K562 (cell line): ENCODE data around the gene CRK.
"Not testable (repeated sequence)": the region's sequence is repeated elsewhere in the genome, so short reads cannot be mapped to it uniquely, and the experiment has no call there.

ENCODE experiments used
- CBX3 ChIP-seq, 2 experiments: IDR thresholded peaks; 1 replicate in 1 of 2; 2 replicates in 1 of 2; pipeline ENCODE4 v1.6.1; 2012; ENCODE audit warnings: inconsistent platforms in 2 of 2, low read length in 2 of 2, borderline replicate concordance in 1 of 2, control low read depth in 1 of 2
- CHD1 ChIP-seq: fragments of 200-600 bp; sonication (generic); IDR thresholded peaks from one replicate; pipeline ENCODE4 v1.6.1; 2012; ENCODE audit warnings: mild to moderate bottlenecking, moderate library complexity, low read length, inconsistent platforms
- CTCF ChIP-seq, 3 experiments: IDR thresholded peaks in 2 of 3; conservative IDR thresholded peaks in 1 of 3; 2 replicates each; pipeline ENCODE4 v1.5.1; 2011 to 2012; ENCODE audit warnings: low read length in 3 of 3, mild to moderate bottlenecking in 3 of 3, control low read depth in 2 of 3, improper control_type of control experiment in 1 of 3, inconsistent platforms in 1 of 3, low read depth in 1 of 3, mixed read lengths in 1 of 3, moderate library complexity in 1 of 3; ENCODE audit not compliant: insufficient read depth in 2 of 3
- E2F4 ChIP-seq: sonication (generic); formaldehyde crosslinking; IDR thresholded peaks from 2 replicates; pipeline ENCODE4 v1.8.0; 2022; ENCODE audit warnings: mild to moderate bottlenecking, low read depth, missing genetic modification reagents
- EP300 ChIP-seq: IDR thresholded peaks from 2 replicates; pipeline ENCODE4 v1.6.1; 2012; ENCODE audit warnings: low read length, improper control_type of control experiment
- GATA2 ChIP-seq: sonication (generic); formaldehyde crosslinking; IDR thresholded peaks from 2 replicates; pipeline ENCODE4 v1.4.0; 2020; ENCODE audit warnings: mild to moderate bottlenecking, missing genetic modification reagents
- HMGN3 ChIP-seq: IDR thresholded peaks from 2 replicates; pipeline ENCODE4 v1.6.1; 2011; ENCODE audit warnings: borderline replicate concordance, low read depth, mild to moderate bottlenecking, mixed read lengths, low read length; ENCODE audit not compliant: insufficient read length; ENCODE audit errors: extremely low read depth
- KDM1A ChIP-seq, 2 experiments: fragments of 450-650 bp; IDR thresholded peaks; 2 replicates each; pipeline ENCODE4 v1.6.1; 2016; ENCODE audit warnings: mild to moderate bottlenecking in 2 of 2
- NFRKB ChIP-seq: fragments of 450-650 bp; IDR thresholded peaks from 2 replicates; pipeline ENCODE4 v1.6.1; 2016; ENCODE audit warnings: low read depth
- POLR2A ChIP-seq: fragments of 450-650 bp; conservative IDR thresholded peaks from 2 replicates; pipeline ENCODE4 v1.6.1; 2016
- POLR2AphosphoS2 ChIP-seq: IDR thresholded peaks from 2 replicates; pipeline ENCODE4 v1.6.1; 2012; ENCODE audit warnings: low read length, improper control_type of control experiment
- TF ChIP-seq, protein P1 (sequence below): fragments of 250-450 bp; sonication (Bioruptor Pico); IDR thresholded peaks from 2 replicates; pipeline ENCODE4 v1.8.0; 2022; ENCODE audit warnings: moderate library complexity, mild to moderate bottlenecking, inconsistent platforms

DNA sequence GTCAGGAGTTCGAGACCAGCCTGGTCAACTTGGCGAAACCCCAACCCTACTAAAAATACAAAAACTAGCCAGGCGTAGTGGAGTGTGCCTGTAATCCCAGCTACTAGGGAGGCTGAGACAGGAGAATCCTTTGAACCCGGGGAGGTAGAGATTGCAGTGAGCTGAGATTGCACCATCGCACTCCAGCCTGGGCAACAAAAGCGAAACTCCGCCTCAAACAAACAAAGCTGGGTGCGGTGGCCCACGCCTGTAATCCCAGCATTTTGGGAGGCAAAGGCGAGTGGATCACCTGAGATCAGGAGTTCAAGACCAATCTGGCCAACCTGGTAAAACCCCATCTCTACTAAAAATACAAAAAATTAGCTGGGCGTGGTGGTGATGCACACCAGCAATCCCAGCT is 2.3 kb downstream of the CRK start:
- TF ChIP-seq E2F4 (CRISPR knock-in tag); EP300; POLR2AphosphoS2; CBX3 (IDR thresholded peaks at IDR 0.05; ENCODE audit: borderline replicate concordance in 1 of 2, low read length in 2 of 2); CTCF (IDR thresholded peaks at IDR 0.05 in 2 of 3, conservative IDR thresholded peaks at IDR 0.05 in 1 of 3; ENCODE audit: insufficient read depth in 2 of 3, low read depth in 1 of 3, low read length in 3 of 3); GATA2 (CRISPR knock-in tag); NFRKB; POLR2A; HMGN3; CHD1: not testable (repeated sequence)
- TF ChIP-seq, protein P1, sequence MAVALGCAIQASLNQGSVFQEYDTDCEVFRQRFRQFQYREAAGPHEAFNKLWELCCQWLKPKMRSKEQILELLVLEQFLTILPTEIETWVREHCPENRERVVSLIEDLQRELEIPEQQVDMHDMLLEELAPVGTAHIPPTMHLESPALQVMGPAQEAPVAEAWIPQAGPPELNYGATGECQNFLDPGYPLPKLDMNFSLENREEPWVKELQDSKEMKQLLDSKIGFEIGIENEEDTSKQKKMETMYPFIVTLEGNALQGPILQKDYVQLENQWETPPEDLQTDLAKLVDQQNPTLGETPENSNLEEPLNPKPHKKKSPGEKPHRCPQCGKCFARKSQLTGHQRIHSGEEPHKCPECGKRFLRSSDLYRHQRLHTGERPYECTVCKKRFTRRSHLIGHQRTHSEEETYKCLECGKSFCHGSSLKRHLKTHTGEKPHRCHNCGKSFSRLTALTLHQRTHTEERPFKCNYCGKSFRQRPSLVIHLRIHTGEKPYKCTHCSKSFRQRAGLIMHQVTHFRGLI (CRISPR knock-in tag) = not testable (repeated sequence)
- 0 out of 4 replicates have a peak, but pooled peaks of 1 of the 2 experiments have one; percentile 33 for TF ChIP-seq KDM1A (IDR thresholded peaks at IDR 0.05)
